Measurements from ENCODE around the gene SDK1. TPM values are rescaled to one million over a fixed set of nuclear protein-coding genes. Genes with fewer than 3 reads are reported as not detected.

Gene SDK1
- total RNA-seq, 1 experiment from 2014 or later, result 9.3 TPM

DNA sequence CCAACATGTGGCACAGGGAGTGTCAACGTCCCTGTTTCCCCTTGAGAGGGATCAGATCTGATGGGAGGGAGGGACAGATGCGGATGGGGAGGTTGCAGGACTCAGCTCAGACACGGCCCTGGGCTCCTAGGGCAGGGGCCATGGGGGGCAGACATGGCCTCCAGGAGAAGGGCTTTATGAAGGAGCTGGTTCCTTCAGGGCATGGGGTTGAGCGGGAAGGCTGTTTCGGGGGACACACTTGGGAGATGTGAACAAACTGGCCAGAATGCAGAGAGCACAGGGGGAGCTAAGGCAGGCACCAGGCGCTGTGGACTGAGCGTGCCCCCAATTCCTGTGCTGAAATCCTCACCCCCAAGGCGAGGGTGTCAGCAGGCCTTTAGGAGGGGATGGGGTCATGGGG is 799.1 kb downstream of the SDK1 start:
- Mint-ChIP-seq H3K9me3 (peaks cover 3% of the 10 kb centered on the region; the same call in 1 of the 2 replicates), H3K27me3 (ENCODE audit: low read depth) (no peaks in the 10 kb centered on the region; the same call in 1 of the 2 replicates), H3K4me3 (no peak overlapping the region), H3K27ac (no peak overlapping the region), H3K36me3 (no peaks in the 10 kb centered on the region), H3K4me1 (peaks cover 7% of the 10 kb centered on the region)
- ATAC-seq (no peak), DNase-seq (ENCODE audit: low spot score) (no peak)
- POLR2A ChIA-PET, result no interaction called here
- CTCF ChIA-PET, result interaction anchor here (1.7 kb wide), 1 partner anchor 8 kb away, joined by 3 read pairs; no protein-coding TSS in a partner anchor
- TF ChIP-seq PRRX2 (CRISPR knock-in tag; IDR thresholded peaks at IDR 0.05) (no peak), CBFB (CRISPR knock-in tag; IDR thresholded peaks at IDR 0.05; ENCODE audit: low read depth) (no peak), NR3C1 (CRISPR knock-in tag; conservative IDR thresholded peaks at IDR 0.05; ENCODE audit: low read depth) (no peak), ETV6 (CRISPR knock-in tag; IDR thresholded peaks at IDR 0.05) (no peak), FOXK1 (CRISPR knock-in tag; IDR thresholded peaks at IDR 0.05) (no peak), MAX (CRISPR knock-in tag; IDR thresholded peaks at IDR 0.05) (no peak), ATF1 (CRISPR knock-in tag; IDR thresholded peaks at IDR 0.05) (no peak), ZNF416 (CRISPR knock-in tag; IDR thresholded peaks at IDR 0.05) (no peak), IRF2 (CRISPR knock-in tag; IDR thresholded peaks at IDR 0.05; ENCODE audit: borderline replicate concordance, low read depth) (no peak), GRHL2 (CRISPR knock-in tag; IDR thresholded peaks at IDR 0.05; ENCODE audit: insufficient replicate concordance, severe bottlenecking) (no peak), SOX15 (CRISPR knock-in tag; IDR thresholded peaks at IDR 0.05) (no peak)
- TF ChIP-seq, protein P1, sequence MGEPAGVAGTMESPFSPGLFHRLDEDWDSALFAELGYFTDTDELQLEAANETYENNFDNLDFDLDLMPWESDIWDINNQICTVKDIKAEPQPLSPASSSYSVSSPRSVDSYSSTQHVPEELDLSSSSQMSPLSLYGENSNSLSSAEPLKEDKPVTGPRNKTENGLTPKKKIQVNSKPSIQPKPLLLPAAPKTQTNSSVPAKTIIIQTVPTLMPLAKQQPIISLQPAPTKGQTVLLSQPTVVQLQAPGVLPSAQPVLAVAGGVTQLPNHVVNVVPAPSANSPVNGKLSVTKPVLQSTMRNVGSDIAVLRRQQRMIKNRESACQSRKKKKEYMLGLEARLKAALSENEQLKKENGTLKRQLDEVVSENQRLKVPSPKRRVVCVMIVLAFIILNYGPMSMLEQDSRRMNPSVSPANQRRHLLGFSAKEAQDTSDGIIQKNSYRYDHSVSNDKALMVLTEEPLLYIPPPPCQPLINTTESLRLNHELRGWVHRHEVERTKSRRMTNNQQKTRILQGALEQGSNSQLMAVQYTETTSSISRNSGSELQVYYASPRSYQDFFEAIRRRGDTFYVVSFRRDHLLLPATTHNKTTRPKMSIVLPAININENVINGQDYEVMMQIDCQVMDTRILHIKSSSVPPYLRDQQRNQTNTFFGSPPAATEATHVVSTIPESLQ (CRISPR knock-in tag; IDR thresholded peaks at IDR 0.05), result no peak

DNA sequence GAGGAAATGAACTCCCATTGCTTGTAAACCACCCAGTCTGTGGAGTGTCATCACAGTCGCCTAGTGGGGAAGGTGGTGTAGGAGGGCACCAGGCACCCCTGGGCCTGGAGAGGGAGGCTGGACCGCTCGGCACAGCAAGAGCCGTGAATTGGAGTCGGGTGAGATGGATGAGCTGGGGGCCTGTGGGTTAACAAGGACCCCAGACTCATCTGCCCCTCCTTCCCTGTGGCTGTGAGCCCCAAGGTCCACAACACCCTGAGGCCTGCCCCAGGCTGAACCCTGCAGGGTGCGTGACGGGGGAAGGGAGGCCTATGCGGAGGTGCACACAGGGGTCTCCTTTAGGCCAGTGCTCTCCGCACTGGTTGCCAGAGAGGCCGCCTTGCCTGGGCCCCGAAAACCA is 799.6 kb downstream of the SDK1 start:
- Mint-ChIP-seq H3K4me3 (no peak overlapping the region), H3K9me3 (peaks cover 3% of the 10 kb centered on the region; the same call in 1 of the 2 replicates), H3K4me1 (peaks cover 7% of the 10 kb centered on the region), H3K27me3 (ENCODE audit: low read depth) (no peaks in the 10 kb centered on the region; the same call in 1 of the 2 replicates), H3K36me3 (no peaks in the 10 kb centered on the region), H3K27ac (no peak overlapping the region)
- CTCF ChIA-PET, result no interaction called here
- ATAC-seq (no peak), DNase-seq (ENCODE audit: low spot score) (no peak)
- POLR2A ChIA-PET, result no interaction called here
- TF ChIP-seq USF1 (CRISPR knock-in tag; IDR thresholded peaks at IDR 0.05) (no peak), MAX (CRISPR knock-in tag; IDR thresholded peaks at IDR 0.05) (no peak), FOXP4 (CRISPR knock-in tag; IDR thresholded peaks at IDR 0.05) (no peak), KAT7 (CRISPR knock-in tag; IDR thresholded peaks at IDR 0.05; ENCODE audit: borderline replicate concordance) (no peak)

DNA sequence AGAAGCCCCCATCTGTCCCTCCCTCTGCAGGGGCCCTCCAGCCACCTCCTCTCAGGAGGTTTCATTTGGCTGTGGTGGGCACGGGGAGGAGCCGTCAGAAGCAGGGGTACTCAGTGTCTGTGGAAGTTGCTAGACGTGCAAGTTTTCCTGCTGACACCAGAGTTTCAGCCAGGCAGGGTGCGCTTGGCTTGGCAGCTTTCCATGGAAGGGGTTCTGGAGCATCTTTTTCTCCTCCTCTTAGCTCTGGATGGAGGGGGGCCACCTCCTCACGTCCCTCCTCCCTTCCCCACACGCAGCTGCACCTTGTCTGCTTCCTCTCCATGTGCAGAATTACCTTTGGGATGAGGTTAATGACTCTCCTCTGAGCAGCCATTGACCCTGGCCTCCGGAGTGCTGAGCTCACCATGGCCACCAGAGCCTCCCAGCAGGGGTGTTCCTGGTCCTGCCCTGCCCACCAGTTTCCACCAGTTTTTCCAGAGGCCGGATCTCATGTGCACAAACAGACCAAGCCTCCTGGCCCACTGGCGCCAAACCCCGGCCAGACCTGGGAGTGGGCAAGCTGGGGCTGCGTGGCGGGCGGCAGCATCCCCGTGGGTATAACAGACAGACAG is 801.3 kb downstream of the SDK1 start:
- ChIA-PET CTCF (interaction anchor here (0.7 to 2.4 kb wide), 17 partner anchors 7 to 551 kb away, joined by 3 to 16 read pairs (median 5); no protein-coding TSS in a partner anchor), POLR2A (interaction anchor here (0.8 kb wide), 1 partner anchor 513 kb away, joined by 14 read pairs; no protein-coding TSS in a partner anchor)
- no peak overlapping the region for H3K4me3 Mint-ChIP-seq

More for the DNA sequence above, 801.3 kb downstream of the SDK1 start:
- H3K4me1 Mint-ChIP-seq, result peaks cover 10% of the 10 kb centered on the region
- no peaks in the 10 kb centered on the region for H3K36me3 Mint-ChIP-seq
- no peak for DNase-seq (ENCODE audit: low spot score)
- no peak for ATAC-seq
- no peaks in the 10 kb centered on the region; the same call in 1 of the 2 replicates for H3K27me3 Mint-ChIP-seq (ENCODE audit: low read depth)
- peaks cover 3% of the 10 kb centered on the region; the same call in 1 of the 2 replicates for H3K9me3 Mint-ChIP-seq
- H3K27ac Mint-ChIP-seq, result no peak overlapping the region
- TF ChIP-seq CBFB (CRISPR knock-in tag; IDR thresholded peaks at IDR 0.05; ENCODE audit: low read depth), result no peak
- TF ChIP-seq FOXP4 (CRISPR knock-in tag; IDR thresholded peaks at IDR 0.05), result no peak
- TF ChIP-seq PRRX2 (CRISPR knock-in tag; IDR thresholded peaks at IDR 0.05), result no peak
- TF ChIP-seq AFF4 (CRISPR knock-in tag; IDR thresholded peaks at IDR 0.05; ENCODE audit: borderline replicate concordance), result no peak

Data from WTC11 (cell line).